NK-92 treated with Interleukin-12 subunit alpha and Interleukin-12 subunit beta, amount 100 ng/mL, for 24 hours (cell line): ENCODE results near the gene BTBD9.

Experiments used
- DNase-seq: peaks from one replicate; lab custom pipeline; 2025; lab: John Stamatoyannopoulos, UW

BTBD9 gene

GRCh38 chr6:38236631-38237030, 403.1 kb downstream of the BTBD9 start:
- no peak for DNase-seq

GRCh38 chr6:38234934-38235682, 404.6 kb downstream of the BTBD9 start:
- DNase-seq: no peak

DNA sequence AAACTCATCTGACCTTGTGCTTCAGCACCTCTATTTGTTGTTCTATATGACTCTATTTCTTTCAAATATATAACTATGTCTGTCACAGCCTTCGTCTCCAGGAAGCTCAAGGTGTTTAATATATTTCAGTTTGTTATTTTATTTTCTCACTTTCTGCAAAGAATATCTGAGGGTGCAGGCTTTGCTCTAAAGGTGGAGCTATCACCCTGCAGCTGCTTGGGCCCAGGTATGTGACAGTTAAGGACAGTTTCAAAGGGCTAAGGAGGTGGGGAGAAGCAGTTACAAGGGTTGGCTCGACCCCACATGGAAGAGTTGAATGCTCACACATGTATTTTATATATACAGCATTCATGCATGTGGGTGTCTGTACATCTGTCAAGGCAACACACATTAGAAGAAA, 405.6 kb downstream of the BTBD9 start:
- DNase-seq: no peak

- no peak for DNase-seq
These were observed 406.5 kb downstream of the BTBD9 start for GRCh38 chr6:38233161-38233791.

DNA sequence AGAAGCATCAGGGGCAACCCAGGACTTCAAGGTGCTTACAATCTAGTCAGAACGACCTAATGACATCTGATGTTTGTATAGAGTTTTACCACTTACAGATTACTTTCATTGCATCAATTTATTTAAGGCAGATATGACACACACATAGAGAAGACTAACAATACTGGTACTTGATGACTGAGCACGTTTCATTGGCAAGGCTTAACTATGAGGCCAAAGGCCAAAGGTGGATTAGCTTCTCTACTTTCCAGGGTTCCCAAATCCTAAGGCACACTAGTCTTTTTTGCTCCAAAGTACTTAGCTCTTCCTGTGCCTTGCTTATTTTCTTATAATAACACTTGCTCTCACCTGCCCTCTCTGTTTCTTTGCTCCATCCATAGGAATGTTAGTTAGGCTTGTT, 414.0 kb downstream of the BTBD9 start:
- no peak for DNase-seq

DNA sequence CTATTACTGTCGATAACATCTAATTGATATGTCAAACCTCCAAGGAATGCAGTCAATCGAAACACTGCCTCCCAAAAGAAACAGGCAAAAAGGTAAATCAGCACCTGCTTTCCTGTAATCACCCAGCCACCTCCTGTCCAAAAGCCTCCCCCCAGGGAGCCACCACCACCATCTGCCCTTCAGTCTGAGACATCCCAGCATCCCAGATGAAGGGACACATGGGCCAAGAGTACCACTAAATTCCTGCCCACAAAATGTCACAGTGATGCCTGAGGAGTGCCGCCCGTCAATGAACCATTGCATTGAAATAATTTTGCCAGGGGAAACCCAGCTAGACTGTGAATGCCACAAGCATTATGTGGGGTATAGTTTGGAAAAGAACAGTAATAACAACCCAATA, 418.5 kb downstream of the BTBD9 start:
- DNase-seq: no peak

DNA sequence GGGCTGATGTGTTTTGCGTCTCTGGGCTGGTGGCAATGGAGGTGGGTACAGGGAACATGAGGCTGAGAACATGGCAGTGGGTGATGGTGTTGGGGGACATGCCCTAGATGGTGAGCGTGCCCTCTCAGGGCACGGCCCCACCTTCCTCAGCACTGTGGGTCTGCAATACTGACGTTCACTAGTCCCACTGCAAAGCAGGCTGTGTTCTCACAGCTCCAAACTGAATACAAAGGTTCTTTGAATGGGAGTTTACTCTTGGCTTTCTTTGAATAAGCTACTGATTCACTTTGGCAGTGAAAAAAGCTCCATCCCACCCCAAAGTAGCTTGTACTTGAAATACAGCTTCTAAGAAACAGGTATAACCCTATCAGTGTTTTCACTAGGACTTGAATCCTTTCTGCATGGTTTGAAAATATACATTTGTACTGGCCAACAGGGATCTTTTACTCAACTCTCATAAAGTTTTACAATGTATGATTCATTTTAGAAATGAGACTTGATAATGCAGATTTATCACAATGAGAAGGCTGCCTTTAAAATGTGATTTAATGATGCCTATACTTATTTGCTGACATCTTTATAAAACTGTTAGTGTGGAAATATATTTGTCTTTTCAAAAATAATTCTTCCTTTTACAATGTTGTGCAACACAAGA, 419.5 kb downstream of the BTBD9 start:
- no peak for DNase-seq

GRCh38 chr6:38218235-38218634, 421.5 kb downstream of the BTBD9 start:
- no peak for DNase-seq

DNA sequence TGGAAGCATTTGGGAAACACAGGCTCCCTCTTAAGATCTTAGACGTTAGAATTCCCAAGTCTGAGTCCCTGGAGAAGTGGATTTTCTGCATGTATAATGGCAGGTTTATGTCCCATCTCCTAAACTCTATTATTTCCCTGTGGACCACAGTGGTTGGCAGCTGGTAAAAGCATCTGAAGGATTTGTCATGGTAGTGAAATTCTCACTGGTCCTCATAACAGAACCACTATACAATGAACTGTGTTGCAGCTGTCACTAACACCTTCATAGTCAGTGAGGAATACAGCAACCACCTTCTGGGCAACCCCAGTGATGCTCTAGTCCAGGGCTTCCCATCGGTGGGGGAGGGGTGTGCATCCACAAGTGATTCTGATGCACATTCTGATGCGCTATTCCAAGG, 423.3 kb downstream of the BTBD9 start:
- no peak for DNase-seq

DNA sequence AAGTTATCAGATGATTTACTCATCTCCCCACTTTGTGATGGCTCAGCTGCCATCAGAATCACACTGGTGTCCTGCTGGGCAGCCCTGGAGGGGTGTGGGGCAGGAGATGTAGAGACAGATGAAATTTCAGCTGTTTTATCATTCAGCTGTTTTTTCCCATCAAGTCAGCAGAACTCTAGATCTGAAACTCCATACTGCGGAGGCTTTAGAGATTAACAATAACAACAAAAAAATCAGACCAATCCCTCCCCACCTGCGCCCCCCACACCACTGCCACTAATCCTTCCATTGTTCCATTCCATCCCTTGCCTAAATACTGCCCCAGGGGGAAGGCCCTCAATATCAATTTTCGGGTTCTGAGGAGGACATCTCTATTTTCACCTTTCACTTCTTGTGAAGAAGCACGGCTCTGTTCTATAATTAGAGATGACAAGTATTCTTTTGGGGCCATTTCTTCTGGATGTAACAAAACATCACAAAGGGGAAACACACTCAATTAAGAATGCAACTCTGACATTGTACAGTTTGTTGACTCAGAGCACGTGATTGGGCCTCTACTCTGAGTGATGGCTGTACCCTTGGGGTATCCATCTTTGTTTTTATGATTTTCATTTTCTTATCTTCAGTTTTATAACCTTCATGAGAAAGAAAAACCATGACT, 423.9 kb downstream of the BTBD9 start:
- DNase-seq: no peak

- no peak for DNase-seq
These were observed 424.5 kb downstream of the BTBD9 start for GRCh38 chr6:38215225-38215624.

DNA sequence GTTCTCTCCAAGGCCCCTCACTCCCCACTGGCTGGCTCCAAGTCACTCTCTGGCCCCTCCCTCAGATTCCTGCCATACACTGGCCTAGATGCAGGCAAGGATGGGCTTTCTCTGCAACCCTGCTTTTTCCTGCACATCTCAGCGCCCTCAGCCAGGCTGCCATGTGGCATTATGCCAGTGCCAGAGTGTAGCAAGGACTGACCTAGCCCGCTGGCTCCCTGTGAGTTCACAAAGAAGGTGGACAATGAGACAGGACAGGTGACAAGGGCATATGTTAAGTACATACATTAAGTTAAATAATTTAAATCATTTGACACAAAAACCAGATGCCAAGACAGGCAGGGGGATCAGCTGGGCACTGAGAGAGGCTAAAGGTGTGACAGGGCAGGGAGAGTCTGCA, 425.6 kb downstream of the BTBD9 start:
- no peak for DNase-seq

GRCh38 chr6:38213251-38213658, 426.5 kb downstream of the BTBD9 start:
- DNase-seq: no peak

GRCh38 chr6:38212579-38212978, 427.1 kb downstream of the BTBD9 start:
- no peak for DNase-seq

DNA sequence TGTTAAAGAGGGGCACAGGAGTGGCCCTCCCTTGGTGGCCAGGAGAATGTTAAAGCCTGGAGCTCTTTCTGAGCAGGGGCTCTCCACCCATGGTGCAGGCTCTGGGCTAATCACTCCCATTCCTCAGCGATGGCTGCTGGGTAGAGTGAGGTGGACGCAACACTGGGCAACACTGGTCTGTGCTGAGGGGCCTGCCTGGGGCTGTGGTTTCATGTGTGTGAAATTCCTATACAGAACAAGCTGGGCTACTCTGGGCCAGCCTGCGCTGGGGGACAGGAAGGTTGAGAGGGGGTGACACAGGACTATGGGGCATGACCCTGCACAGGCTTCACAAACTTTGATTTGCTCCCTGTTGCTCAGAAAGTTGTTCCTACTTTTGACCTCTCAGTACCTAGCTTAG, 427.6 kb downstream of the BTBD9 start:
- DNase-seq: no peak

DNA sequence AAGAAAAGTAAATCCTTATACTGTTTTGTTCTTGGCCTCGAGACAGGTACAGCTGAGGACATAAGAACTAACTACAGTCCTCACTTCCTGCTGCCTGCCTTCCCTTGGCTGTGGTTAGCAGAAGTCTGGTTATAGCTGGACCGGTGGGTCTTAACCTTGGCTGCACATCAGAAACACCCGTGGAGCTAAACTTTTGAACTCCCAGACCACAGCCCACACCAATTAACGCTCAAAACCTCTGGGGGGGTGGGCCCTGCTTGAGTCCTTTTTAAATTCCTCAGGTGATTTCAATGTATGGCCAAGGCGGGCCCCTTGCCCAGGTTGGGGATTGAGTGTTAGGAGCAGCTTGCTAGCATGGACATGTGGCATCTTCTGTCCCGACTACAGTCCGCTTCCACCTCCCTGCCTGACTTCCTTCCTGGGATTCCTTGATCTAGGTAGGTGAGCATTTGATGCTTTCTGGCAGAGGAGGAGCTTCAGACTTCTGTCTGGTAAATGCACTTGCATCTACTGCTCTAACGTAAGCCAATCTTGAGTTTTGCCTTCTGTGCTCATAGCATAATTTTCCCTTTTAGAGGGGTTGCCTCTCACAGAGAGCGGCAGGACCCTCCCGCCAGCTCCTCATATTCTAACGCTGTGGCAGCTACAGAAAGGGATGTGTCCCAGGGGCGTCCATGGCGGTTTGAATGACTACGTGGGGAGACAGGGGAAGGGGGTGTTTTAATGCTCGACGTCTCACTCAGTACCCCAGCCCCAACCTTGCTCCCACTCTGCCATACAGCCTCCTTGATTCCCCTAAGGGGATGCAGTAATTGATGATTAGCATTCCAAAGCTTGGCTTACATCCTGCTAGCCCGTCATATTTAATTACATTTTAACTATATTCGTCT, 430.1 kb downstream of the BTBD9 start:
- DNase-seq: no peak

DNA sequence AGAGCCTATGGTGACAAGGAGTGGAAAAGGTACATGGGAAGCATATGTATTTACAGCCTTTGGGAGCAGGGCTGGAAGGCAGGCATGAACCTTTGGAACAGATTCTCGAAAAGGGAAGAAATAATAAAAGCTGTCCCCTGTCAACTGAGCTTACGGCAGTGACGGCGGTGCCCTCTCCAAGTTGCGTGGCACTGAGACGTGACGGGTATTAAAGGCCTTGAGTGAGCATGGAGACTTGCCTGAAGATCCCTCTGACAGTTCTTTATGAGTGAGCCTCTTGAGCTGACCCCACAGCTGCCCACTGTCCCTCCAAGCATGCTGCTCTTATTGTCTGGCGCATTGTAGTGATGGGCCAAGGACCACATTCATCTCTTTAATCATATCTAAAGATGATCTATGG, 431.7 kb downstream of the BTBD9 start:
- DNase-seq: no peak

GRCh38 chr6:38207375-38207774, 432.4 kb downstream of the BTBD9 start:
- DNase-seq: no peak

- no peak for DNase-seq
These were observed 441.5 kb downstream of the BTBD9 start for GRCh38 chr6:38198219-38198618.

DNA sequence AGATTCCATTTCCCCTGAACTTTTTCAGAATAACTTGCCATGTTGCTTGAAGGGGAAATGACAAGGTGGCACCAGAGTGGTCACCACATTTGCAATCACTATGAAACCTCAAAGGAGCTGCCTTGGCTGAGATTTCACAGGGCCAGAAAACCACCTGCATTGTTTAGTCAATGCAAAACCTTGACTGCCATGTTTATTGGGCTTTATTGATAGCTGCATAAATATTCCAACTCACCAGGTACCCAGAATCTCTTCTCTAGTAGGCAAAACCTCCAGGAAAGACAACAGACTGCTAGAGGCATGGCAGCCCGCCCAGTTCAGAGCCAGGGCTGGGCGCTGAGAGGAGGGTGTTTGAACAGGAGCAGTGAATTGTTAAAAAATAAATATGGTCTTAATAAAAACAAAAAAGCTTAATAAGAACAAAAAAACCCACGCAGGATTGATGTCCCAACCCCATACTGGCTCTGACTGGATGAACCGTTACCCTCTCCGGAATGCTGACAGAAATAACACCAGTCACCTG, 444.6 kb downstream of the BTBD9 start:
- no peak for DNase-seq

DNA sequence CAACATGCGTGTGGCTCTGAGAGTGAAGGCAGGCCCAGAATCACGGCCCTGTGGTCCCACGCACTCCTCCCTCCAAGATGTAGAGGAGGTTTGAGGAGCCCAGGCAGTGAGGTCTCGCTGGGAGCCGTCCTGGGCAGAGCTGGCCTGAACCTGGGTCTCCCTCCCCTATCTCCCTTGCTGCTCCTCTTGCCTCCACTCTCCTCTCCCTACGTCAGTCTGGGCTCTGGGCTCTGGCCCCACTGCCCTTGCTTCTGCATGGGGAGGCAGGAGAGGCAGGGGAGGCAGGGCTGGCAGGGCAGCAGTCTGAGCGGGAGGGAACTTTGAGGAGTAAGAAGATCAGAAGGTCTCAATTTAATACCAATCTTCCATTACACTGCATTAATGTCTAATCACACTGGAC, 445.1 kb downstream of the BTBD9 start:
- no peak for DNase-seq

DNA sequence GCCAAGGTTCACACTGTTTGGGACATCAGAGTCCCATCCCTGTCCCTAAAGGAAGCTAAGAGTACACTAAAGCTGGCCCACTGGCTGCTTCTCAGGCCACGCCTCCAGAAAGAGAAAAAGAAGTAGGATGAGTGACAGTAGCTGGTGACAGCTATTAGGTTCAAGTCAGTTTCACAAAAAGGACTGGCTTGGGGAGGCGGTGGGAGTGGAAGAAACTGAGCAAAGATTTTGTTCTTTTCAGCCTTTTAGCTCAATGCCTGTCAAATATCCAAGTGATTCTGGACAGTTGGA, 445.5 kb downstream of the BTBD9 start:
- no peak for DNase-seq
